GM21825 (cell line): ENCODE measurements around the gene SLC35F3.
"Not testable (repeated sequence)": the region's sequence is repeated elsewhere in the genome, so short reads cannot be mapped to it uniquely, and the experiment has no call there.

Experiments used
- ATAC-seq: cut with Tn5 transposase; IDR thresholded peaks from one replicate; pipeline ENCODE4 v1.9.1; 2021; ENCODE audit warnings: mild to moderate bottlenecking, moderate library complexity; ENCODE audit not compliant: unreplicated experiment

SLC35F3 gene

GRCh38 chr1:233904633-233905415 lies at the start of gene SLC35F3:
SLC35F3 (plus strand) TSS chr1:233904676.
- ATAC-seq: no peak

- no peak for ATAC-seq
Observed at GRCh38 chr1:233859446-233859845, 45.0 kb upstream of the SLC35F3 start.

DNA sequence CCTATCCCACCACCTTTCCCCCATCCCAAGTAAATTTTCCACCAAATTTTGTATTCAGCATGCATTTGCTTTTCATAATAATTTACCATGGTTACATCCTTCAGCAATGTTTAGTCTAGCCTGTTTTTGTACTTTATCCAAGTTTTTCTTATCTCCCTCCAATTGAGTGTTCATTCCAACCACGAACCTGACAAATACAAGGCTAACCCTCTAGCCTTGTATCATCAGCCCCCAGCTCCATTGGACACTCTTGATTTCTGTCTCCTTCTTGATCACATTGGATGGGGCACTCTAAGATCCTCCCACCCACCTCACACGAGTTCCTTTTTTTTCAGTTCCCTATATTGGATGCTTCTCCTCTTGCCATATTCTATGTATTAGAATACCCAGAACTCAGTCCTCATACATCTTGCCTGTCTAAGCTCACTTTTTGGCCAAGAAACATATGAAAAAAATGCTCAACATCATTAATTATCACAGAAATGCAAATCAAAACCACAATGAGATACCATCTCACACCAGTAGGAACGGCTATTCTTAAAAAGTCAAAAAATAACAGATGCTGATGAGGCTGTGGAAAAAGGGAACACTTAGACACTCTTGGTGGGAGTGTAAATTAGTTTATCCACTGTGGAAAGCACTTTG lies 40.5 kb upstream of the SLC35F3 start:
- no peak for ATAC-seq

GRCh38 chr1:233864578-233864977 lies 39.9 kb upstream of the SLC35F3 start:
- no peak for ATAC-seq

DNA sequence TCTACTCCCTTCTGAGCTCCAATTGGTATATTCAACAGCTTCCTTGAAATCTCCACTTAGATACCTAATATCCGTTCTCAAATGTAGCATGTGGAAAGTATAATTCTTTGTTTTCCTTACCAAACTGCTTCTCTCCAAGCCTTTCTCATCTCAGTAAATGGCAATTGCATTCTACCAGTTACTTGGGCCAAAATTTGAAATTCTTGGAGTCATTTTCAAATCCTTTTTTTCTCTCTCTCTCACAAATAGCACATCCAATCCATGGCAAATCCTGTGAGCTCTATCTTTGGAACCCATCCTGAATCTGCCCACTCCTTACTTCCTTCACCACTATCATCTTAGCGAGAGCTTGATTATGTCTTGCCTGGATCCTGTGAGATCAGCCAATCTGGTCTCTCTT lies 39.3 kb upstream of the SLC35F3 start:
- ATAC-seq: no peak

- no peak for ATAC-seq
Observed at GRCh38 chr1:233865902-233866301, 38.6 kb upstream of the SLC35F3 start.

DNA sequence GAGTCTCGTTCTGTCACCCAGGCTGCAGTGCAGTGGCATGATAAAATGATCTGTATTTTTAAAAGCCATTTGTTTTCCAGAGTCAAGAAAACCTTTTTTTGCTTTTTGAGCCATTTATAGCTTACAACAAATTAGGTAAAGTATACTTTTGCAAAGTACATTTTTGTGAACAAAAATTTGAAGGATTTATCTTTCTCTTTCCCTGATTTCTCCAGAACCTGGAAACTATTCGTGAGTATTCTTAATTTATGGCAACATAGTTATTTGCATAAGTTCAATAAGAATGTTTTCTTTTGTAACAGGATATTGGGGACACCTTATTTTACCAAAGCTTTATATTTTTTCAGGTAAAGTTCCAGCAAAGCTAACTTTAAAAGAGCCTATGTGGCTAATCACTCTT lies 37.4 kb upstream of the SLC35F3 start:
- ATAC-seq: no peak

GRCh38 chr1:233868461-233868860 lies 36.0 kb upstream of the SLC35F3 start:
- ATAC-seq: no peak

- ATAC-seq: no peak
Observed at GRCh38 chr1:233869680-233870079, 34.8 kb upstream of the SLC35F3 start.

DNA sequence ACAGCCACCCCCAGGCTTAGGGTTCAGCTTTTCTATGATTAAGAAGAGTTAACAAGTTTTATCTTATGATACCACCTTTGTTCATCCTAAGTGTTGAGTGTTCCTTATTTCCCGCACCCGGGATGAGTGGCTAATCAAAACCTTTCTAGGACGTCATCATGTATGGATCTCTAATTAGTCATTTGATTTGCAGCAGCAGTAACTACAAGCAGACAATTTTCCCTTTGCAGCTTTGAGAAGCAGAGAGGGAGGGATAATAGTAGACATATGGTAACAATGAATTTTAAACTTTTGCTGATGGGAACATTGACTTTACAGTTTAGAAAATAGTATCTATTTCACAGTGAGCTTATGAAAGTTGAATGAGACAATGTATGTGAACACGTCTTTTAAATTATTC lies 30.8 kb upstream of the SLC35F3 start:
- no peak for ATAC-seq

GRCh38 chr1:233879841-233880240 lies 24.6 kb upstream of the SLC35F3 start:
- no peak for ATAC-seq

GRCh38 chr1:233883671-233884070 lies 20.8 kb upstream of the SLC35F3 start:
- no peak for ATAC-seq

- ATAC-seq: no peak
Observed at GRCh38 chr1:233884461-233885151, 19.9 kb upstream of the SLC35F3 start.

- ATAC-seq: no peak
Observed at GRCh38 chr1:233885196-233885920, 19.1 kb upstream of the SLC35F3 start.

GRCh38 chr1:233891151-233891550 lies 13.3 kb upstream of the SLC35F3 start:
- ATAC-seq: not testable (repeated sequence)

DNA sequence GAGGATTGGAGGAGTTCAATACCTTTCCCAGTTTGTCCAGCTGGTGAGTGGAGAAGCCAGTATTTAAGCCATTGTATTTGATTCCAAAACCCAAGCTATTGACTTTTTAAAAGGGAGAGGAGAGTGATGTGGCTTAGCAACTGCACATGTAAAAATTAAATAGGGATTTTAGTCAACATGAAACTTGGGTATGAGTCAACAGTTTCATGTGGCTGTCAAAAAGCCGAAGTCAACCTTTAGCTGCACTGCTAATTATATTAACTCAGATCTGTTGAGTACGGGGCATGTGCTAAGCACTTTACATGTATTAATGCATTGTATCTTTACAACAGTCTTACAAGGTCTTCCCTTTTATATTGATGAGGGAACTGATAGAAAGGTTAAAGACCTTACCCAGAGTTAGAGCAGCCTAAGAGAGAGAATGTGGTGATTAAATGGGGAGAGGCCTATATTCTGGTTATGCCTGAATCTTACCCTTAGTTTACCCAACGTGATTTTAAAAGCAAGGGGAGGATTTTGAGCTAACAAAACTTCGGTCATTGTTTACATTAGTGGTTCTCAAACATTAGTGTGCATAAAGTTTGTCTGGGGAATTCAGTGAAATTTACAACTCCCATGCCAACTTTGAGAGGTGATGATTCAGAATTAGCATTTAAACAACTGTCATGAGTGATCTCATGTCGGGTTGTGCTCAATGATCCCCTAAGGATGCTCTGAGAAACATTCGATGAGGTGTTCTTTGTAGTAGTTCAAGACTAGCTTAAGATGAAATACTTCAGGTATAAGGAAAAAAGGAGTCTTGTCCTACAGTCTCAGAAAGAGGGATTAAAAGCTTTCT lies 6.9 kb upstream of the SLC35F3 start:
- ATAC-seq: peak; percentile 99

DNA sequence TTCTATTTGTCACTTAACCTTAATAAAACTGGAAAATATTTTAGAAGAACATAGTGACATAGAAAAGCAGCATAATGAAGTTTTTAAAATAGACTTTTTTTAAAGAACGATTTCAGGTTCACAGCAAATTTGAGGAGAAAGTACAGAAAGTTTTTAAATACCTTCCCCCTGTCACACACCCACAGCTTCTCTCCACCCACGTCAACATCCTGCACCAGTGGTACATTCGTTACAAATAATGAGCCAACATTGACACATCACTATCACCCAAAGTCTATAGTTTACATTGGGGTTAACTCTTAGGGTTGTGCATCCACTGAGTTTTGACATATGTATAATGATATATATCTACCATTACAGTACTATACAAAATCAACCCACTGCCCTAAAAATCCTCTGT lies 3.0 kb upstream of the SLC35F3 start:
- no peak for ATAC-seq

GRCh38 chr1:233905416-233906051 lies 1.1 kb downstream of the SLC35F3 start:
- no peak for ATAC-seq

- ATAC-seq: no peak
Observed at GRCh38 chr1:233907151-233907550, 2.7 kb downstream of the SLC35F3 start.

GRCh38 chr1:233908092-233908491 lies 3.6 kb downstream of the SLC35F3 start:
- ATAC-seq: no peak
